H1 (cell line): ENCODE results near the gene RIT2. TPM values are rescaled to one million over a fixed set of nuclear protein-coding genes. Genes with fewer than 3 reads are reported as not detected.

Experiments used
- ASH2L ChIP-seq: fragments of 200-600, 300-600 bp; sonication (generic); IDR thresholded peaks from one replicate; pipeline ENCODE4 v1.7.1; 2017; ENCODE audit warnings: low read length
- CBX5 ChIP-seq: fragments of 300-800, 300-1000 bp; sonication (generic); IDR thresholded peaks from 2 replicates; pipeline ENCODE4 v1.7.1; 2016; ENCODE audit warnings: antibody characterized with exemption, low read length, low read depth
- CHD7 ChIP-seq: fragments of 300-600 bp; sonication (generic); IDR thresholded peaks from 2 replicates; pipeline ENCODE4 v1.7.1; 2012; ENCODE audit warnings: low read length, moderate library complexity, mild to moderate bottlenecking, inconsistent platforms; ENCODE audit not compliant: insufficient replicate concordance
- E2F6 ChIP-seq: IDR thresholded peaks from 2 replicates; pipeline ENCODE4 v1.6.1; 2012; ENCODE audit warnings: inconsistent platforms
- EZH2 ChIP-seq: fragments of 200-600 bp; sonication (generic); IDR thresholded peaks from 2 replicates; pipeline ENCODE4 v1.7.1; 2012; ENCODE audit warnings: low read depth, mild to moderate bottlenecking, moderate library complexity, low read length, inconsistent platforms; ENCODE audit not compliant: severe bottlenecking
- RAD21 ChIP-seq, 2 experiments: IDR thresholded peaks in 1 of 2; conservative IDR thresholded peaks in 1 of 2; 2 replicates each; pipeline ENCODE4 v1.6.1; 2011; ENCODE audit warnings: low read depth in 2 of 2, low read length in 2 of 2, improper control_type of control experiment in 1 of 2, inconsistent platforms in 1 of 2, mild to moderate bottlenecking in 1 of 2, moderate library complexity in 1 of 2
- SIN3A ChIP-seq, 2 experiments: IDR thresholded peaks in 1 of 2; conservative IDR thresholded peaks in 1 of 2; 2 replicates each; pipeline ENCODE4 v1.6.1; 2011 to 2012; ENCODE audit warnings: low read length in 2 of 2, improper control_type of control experiment in 1 of 2, low read depth in 1 of 2, mild to moderate bottlenecking in 1 of 2
- SUZ12 ChIP-seq: fragments of 200-600 bp; sonication (generic); IDR thresholded peaks from 2 replicates; pipeline ENCODE4 v1.6.1; 2012; ENCODE audit warnings: mild to moderate bottlenecking, inconsistent platforms, low read length, moderate library complexity, mixed read lengths
- TCF12 ChIP-seq: IDR thresholded peaks from 2 replicates; pipeline ENCODE4 v1.6.1; 2011; ENCODE audit warnings: low read depth, mild to moderate bottlenecking, low read length
- TEAD4 ChIP-seq: IDR thresholded peaks from 2 replicates; pipeline ENCODE4 v1.6.1; 2012; ENCODE audit warnings: low read depth, low read length, inconsistent platforms, mixed read lengths
- polyA plus RNA-seq, 7 experiments: library from polyadenylated mRNA; depleted of rRNA in 3 of 7; stranded (reverse) in 5 of 7; unstranded in 2 of 7; fragments of >200 nt in 5 of 7; fragments of 200-250 nt in 2 of 7; gene quantifications; 1 replicate in 5 of 7; 2 replicates in 1 of 7; 4 replicates in 1 of 7; pipeline versions ENCODE4 v1.2.1 to v1.2.3, GENCODE V29; 2011 to 2013; ENCODE audit warnings: missing spikeins in 2 of 7, mixed read lengths in 2 of 7
- total RNA-seq: library from RNA; stranded (reverse); fragmentation: NEBNext Ultra II Directional; extraction: Animal tissue kit (Norgen Biotek cat#: 25700); gene quantifications from 2 replicates; pipeline ENCODE4 v1.2.1, GENCODE V29; 2021

Gene RIT2
- total and polyA plus RNA-seq, 2 of the 8 experiments (the other 6 are each of a cell fraction or from before 2014, with no cell fraction given), result 0.67 to 3.2 TPM

DNA sequence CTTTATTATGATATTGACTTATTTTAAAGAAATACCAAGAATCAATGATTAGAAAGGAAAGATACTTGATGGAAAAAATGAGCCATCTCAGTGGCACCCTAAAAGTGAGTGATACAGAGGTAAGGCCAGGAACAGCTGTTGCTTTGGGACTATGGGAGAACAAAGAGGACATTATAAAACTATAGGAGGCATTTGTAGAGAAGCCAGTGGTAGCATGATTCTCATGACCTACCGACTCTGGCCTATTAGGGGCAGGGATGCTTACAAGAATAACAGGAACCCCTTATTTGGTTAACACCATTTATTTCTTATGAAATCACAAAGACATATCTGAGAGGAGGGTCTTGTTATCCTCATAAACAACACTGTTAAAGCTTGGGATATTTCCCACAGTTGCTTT, 162.2 kb downstream of the RIT2 start (continued):
- TF ChIP-seq CHD7 (no peak), E2F6 (no peak), ASH2L (no peak), EZH2 (no peak), TEAD4 (no peak), RAD21 (IDR thresholded peaks at IDR 0.05 in 1 of 2, conservative IDR thresholded peaks at IDR 0.05 in 1 of 2; ENCODE audit: low read depth in 2 of 2, low read length in 2 of 2) (no peak), SIN3A (conservative IDR thresholded peaks at IDR 0.05 in 1 of 2, IDR thresholded peaks at IDR 0.05 in 1 of 2; ENCODE audit: low read depth in 1 of 2, low read length in 2 of 2) (no peak), SUZ12 (no peak), TCF12 (no peak), CBX5 (no peak)
- TF ChIP-seq, all 59 proteins: peak for 0
